Endothelial cell of umbilical vein (primary cell): ENCODE data around the gene SMARCA1. TPM values are rescaled to one million over a fixed set of nuclear protein-coding genes. Genes with fewer than 3 reads are reported as not detected.

Source experiments
- BruUV-seq: library from RNA; stranded (reverse); fragments of 400-500 nt; replicated peaks from 2 replicates; lab custom pipeline; 2021; lab: Mats Ljungman, UMichigan
- CTCF ChIA-PET: fragments of 300-600, 350-600 bp; sonication (Branson Sonifier 250); formaldehyde crosslinking; loops from one replicate; lab custom pipeline; 2021; ENCODE audit warnings: antibody characterized with exemption, inconsistent platforms; lab: Charles Lee
- POLR2A ChIA-PET: fragments of 300-600, 350-600 bp; sonication (Branson Sonifier 250); formaldehyde crosslinking; loops from one replicate; lab custom pipeline; 2021; ENCODE audit warnings: antibody characterized with exemption, inconsistent platforms; lab: Charles Lee
- DNase-seq: peaks from one replicate; pipeline ENCODE4 v3.0.0-alpha.2; 2011; ENCODE audit warnings: low read depth, low spot score
- FAIRE-seq: peaks from 2 replicates; lab custom pipeline; 2011; peaks lifted over from hg19 to GRCh38; lab: Jason Lieb, UNC
- H2AFZ ChIP-seq: 2 replicates; pipeline ENCODE4 v1.6.0; 2012; ENCODE audit warnings: low read depth, low read length, control low read depth, inconsistent platforms
- H3K27ac ChIP-seq: 2 replicates; pipeline ENCODE4 v1.5.1; 2011; ENCODE audit warnings: low read depth, mild to moderate bottlenecking, control low read depth, low read length, moderate library complexity; ENCODE audit not compliant: insufficient read depth
- H3K27me3 ChIP-seq, 2 experiments: 2 replicates each; pipeline versions ENCODE4 v1.6.0 to v1.6.1; 2011; ENCODE audit warnings: low read length in 2 of 2, mixed read lengths in 1 of 2; ENCODE audit not compliant: control insufficient read depth in 2 of 2, insufficient read depth in 2 of 2
- H3K36me3 ChIP-seq, 2 experiments: 2 replicates in 1 of 2; 3 replicates in 1 of 2; pipeline ENCODE4 v1.5.1; 2011; ENCODE audit warnings: low read length in 2 of 2, mild to moderate bottlenecking in 1 of 2, moderate library complexity in 1 of 2; ENCODE audit not compliant: control insufficient read depth in 2 of 2, insufficient read depth in 2 of 2; ENCODE audit errors: extremely low read depth in 1 of 2
- H3K4me1 ChIP-seq: 3 replicates; pipeline ENCODE4 v1.5.1; 2011; ENCODE audit warnings: mild to moderate bottlenecking, low read length; ENCODE audit not compliant: control insufficient read depth, insufficient read depth; ENCODE audit errors: extremely low read depth
- H3K4me2 ChIP-seq: 2 replicates; pipeline ENCODE4 v1.6.1; 2011; ENCODE audit warnings: low read length, control low read depth, mixed read lengths; ENCODE audit not compliant: insufficient read depth
- H3K4me3 ChIP-seq, 3 experiments: fragments of 200-600 bp in 1 of 3; sonication (generic), shearing (Covaris generic) in 1 of 3; replicated peaks in 1 of 3; 2 replicates each; pipeline ENCODE4 v1.5.1; 2011 to 2016; ENCODE audit warnings: control low read depth in 3 of 3, low read length in 3 of 3, mild to moderate bottlenecking in 2 of 3, inconsistent platforms in 1 of 3, low read depth in 1 of 3, moderate library complexity in 1 of 3; ENCODE audit not compliant: insufficient read depth in 1 of 3
- H3K79me2 ChIP-seq: 2 replicates; pipeline ENCODE4 v1.6.0; 2012; ENCODE audit warnings: low read length, inconsistent platforms; ENCODE audit not compliant: control insufficient read depth, insufficient read depth
- H3K9ac ChIP-seq: replicated peaks from 2 replicates; pipeline ENCODE3; 2011; ENCODE audit warnings: low read length, control low read depth; ENCODE audit not compliant: insufficient read depth; ENCODE audit errors: extremely low read depth
- H3K9me1 ChIP-seq: replicated peaks from 3 replicates; pipeline ENCODE4 v1.6.0; 2011; ENCODE audit warnings: mild to moderate bottlenecking, low read length; ENCODE audit not compliant: control insufficient read depth, insufficient read depth; ENCODE audit errors: extremely low read depth
- H3K9me3 ChIP-seq: replicated peaks from 2 replicates; pipeline ENCODE4 v1.5.1; 2012; ENCODE audit warnings: low read length, inconsistent platforms; ENCODE audit not compliant: control insufficient read depth, insufficient read depth
- H4K20me1 ChIP-seq: replicated peaks from 2 replicates; pipeline ENCODE3; 2011; ENCODE audit warnings: mild to moderate bottlenecking, low read length; ENCODE audit not compliant: control insufficient read depth, insufficient read depth; ENCODE audit errors: extremely low read depth
- EZH2 ChIP-seq: IDR thresholded peaks from 2 replicates; pipeline ENCODE4 v1.6.1; 2012; ENCODE audit warnings: borderline replicate concordance, low read depth, mild to moderate bottlenecking, moderate library complexity, low read length, inconsistent platforms; ENCODE audit not compliant: severe bottlenecking
- FOS ChIP-seq: IDR thresholded peaks from 2 replicates; pipeline ENCODE4 v1.6.1; 2011; ENCODE audit warnings: mild to moderate bottlenecking, low read length, moderate library complexity, borderline replicate concordance; ENCODE audit not compliant: insufficient read depth
- GATA2 ChIP-seq: IDR thresholded peaks from 2 replicates; pipeline ENCODE4 v1.7.0; 2011; ENCODE audit warnings: low read depth, mild to moderate bottlenecking, moderate library complexity, mixed read lengths, low read length; ENCODE audit not compliant: insufficient read length, insufficient read depth
- JUN ChIP-seq: IDR thresholded peaks from 2 replicates; pipeline ENCODE4 v1.6.1; 2011; ENCODE audit warnings: borderline replicate concordance, low read depth; ENCODE audit not compliant: insufficient read length, insufficient read depth
- MYC ChIP-seq: IDR thresholded peaks from one replicate; pipeline ENCODE4 v1.6.1; 2011; ENCODE audit warnings: mild to moderate bottlenecking, low read depth, low read length
- POLR2A ChIP-seq: IDR thresholded peaks from 2 replicates; pipeline ENCODE4 v1.6.1; 2012; ENCODE audit warnings: low read depth, mild to moderate bottlenecking, control low read depth, low read length
- POLR2AphosphoS5 ChIP-seq: IDR thresholded peaks from 2 replicates; pipeline ENCODE4 v1.6.1; 2012; ENCODE audit warnings: low read depth, mild to moderate bottlenecking, control low read depth, low read length, moderate library complexity; ENCODE audit not compliant: insufficient read depth
- dilution Hi-C: fragments of 300-500 bp; cut with MboI; formaldehyde crosslinking; loops from one replicate; pipeline ENCODE4 v1.15.0; 2019; ENCODE audit warnings: low sequenced_read_pairs; ENCODE audit not compliant: extremely low pct_ligation_motif_present
- intact Hi-C: fragments of 100-400 bp; cut with micrococcal nuclease; formaldehyde crosslinking; loops from one replicate; pipeline ENCODE4 v1.10.0; 2022
- polyA plus RNA-seq, 4 experiments: library from polyadenylated mRNA; depleted of rRNA in 3 of 4; stranded (reverse) in 3 of 4; unstranded in 1 of 4; fragments of >200 nt; gene quantifications; 2 replicates each; pipeline versions ENCODE4 v1.2.1 to v1.2.3, GENCODE V29; 2011 to 2012; ENCODE audit warnings: missing spikeins in 1 of 4
- total RNA-seq: library from RNA; stranded (reverse); gene quantifications from 2 replicates; pipeline ENCODE4 v1.2.3, GENCODE V29; 2021
- TF ChIP-seq, protein P1 (sequence below), 2 donors: IDR thresholded peaks; 1 replicate in 1 of 2; 2 replicates in 1 of 2; pipeline ENCODE4 v1.5.1; 2011; ENCODE audit warnings: low read length in 2 of 2, mild to moderate bottlenecking in 2 of 2, moderate library complexity in 2 of 2, control low read depth in 1 of 2, inconsistent platforms in 1 of 2, low read depth in 1 of 2; ENCODE audit not compliant: insufficient read depth in 1 of 2; ENCODE audit errors: extremely low read depth in 1 of 2
- TF ChIP-seq, protein P2 (sequence below): IDR thresholded peaks from 2 replicates; pipeline ENCODE4 v1.6.1; 2011; ENCODE audit not compliant: insufficient read depth, insufficient read length

The SMARCA1 gene
- total and polyA plus RNA-seq, 2 donors (not counting 3 experiments of a cell fraction or from before 2014, with no cell fraction given): 8.3 to 29.7 TPM

- POLR2A ChIA-PET: no interaction called here
Observed at GRCh38 chrX:129462707-129463106, 60.6 kb downstream of the SMARCA1 start.

GRCh38 chrX:129461801-129462456, 61.4 kb downstream of the SMARCA1 start:
- H3K36me3 ChIP-seq: no peaks in the 10 kb centered on the region
- no peaks in the 10 kb centered on the region for H3K27me3 ChIP-seq
- ChIA-PET CTCF (interaction anchor here (1.0 kb wide), 1 partner anchor 143 kb away, joined by 3 read pairs; no protein-coding TSS in a partner anchor), POLR2A (no interaction called here)
- H3K9me1 ChIP-seq: no peaks in the 10 kb centered on the region
- intact Hi-C loops: loop anchor here (1.0 kb wide), 1 partner anchor 144 kb away; no protein-coding TSS in a partner anchor
- H3K9ac ChIP-seq: no peak overlapping the region
- FAIRE-seq (no peak), DNase-seq (no peak)
- no peak overlapping the region for H3K4me2 ChIP-seq
- no peaks in the 10 kb centered on the region for H3K9me3 ChIP-seq
- H3K79me2 ChIP-seq: no peaks in the 10 kb centered on the region
- no peak overlapping the region for H3K27ac ChIP-seq
- H4K20me1 ChIP-seq: no peaks in the 10 kb centered on the region
- TF ChIP-seq, protein P1, sequence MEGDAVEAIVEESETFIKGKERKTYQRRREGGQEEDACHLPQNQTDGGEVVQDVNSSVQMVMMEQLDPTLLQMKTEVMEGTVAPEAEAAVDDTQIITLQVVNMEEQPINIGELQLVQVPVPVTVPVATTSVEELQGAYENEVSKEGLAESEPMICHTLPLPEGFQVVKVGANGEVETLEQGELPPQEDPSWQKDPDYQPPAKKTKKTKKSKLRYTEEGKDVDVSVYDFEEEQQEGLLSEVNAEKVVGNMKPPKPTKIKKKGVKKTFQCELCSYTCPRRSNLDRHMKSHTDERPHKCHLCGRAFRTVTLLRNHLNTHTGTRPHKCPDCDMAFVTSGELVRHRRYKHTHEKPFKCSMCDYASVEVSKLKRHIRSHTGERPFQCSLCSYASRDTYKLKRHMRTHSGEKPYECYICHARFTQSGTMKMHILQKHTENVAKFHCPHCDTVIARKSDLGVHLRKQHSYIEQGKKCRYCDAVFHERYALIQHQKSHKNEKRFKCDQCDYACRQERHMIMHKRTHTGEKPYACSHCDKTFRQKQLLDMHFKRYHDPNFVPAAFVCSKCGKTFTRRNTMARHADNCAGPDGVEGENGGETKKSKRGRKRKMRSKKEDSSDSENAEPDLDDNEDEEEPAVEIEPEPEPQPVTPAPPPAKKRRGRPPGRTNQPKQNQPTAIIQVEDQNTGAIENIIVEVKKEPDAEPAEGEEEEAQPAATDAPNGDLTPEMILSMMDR (IDR thresholded peaks at IDR 0.05; ENCODE audit: extremely low read depth in 1 of 2, insufficient read depth in 1 of 2, low read depth in 1 of 2, low read length in 2 of 2): no peak
- no peak for TF ChIP-seq JUN
- TF ChIP-seq POLR2AphosphoS5: no peak
- no peak for TF ChIP-seq EZH2
- no peak for TF ChIP-seq GATA2
- TF ChIP-seq, protein P2, sequence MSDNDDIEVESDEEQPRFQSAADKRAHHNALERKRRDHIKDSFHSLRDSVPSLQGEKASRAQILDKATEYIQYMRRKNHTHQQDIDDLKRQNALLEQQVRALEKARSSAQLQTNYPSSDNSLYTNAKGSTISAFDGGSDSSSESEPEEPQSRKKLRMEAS: no peak
- no peak for TF ChIP-seq POLR2A
- TF ChIP-seq FOS: no peak
- no peak for TF ChIP-seq MYC
- BruUV-seq: no TSS peak
- no peak overlapping the region for H2AFZ ChIP-seq
- H3K4me1 ChIP-seq: no peaks in the 10 kb centered on the region
- no peak overlapping the region for H3K4me3 ChIP-seq
- dilution Hi-C loops: no loop called here

More at GRCh38 chrX:129462707-129463106, 60.6 kb downstream of the SMARCA1 start:
- intact Hi-C loops (loop anchor here (1.0 kb wide), 1 partner anchor 144 kb away; no protein-coding TSS in a partner anchor), dilution Hi-C loops (no loop called here)
- H3K79me2 ChIP-seq: no peaks in the 10 kb centered on the region
- H3K9me1 ChIP-seq: no peaks in the 10 kb centered on the region
- DNase-seq: no peak
- no peak overlapping the region for H3K9ac ChIP-seq
- no peaks in the 10 kb centered on the region for H3K27me3 ChIP-seq
- no peaks in the 10 kb centered on the region for H4K20me1 ChIP-seq
- BruUV-seq: no TSS peak
- no peak overlapping the region for H3K4me3 ChIP-seq
- no peaks in the 10 kb centered on the region for H3K4me1 ChIP-seq
- no peak overlapping the region for H3K4me2 ChIP-seq
- no peak overlapping the region for H3K27ac ChIP-seq
- CTCF ChIA-PET: no interaction called here
- no peak overlapping the region for H2AFZ ChIP-seq
- TF ChIP-seq, protein P1 (IDR thresholded peaks at IDR 0.05; ENCODE audit: extremely low read depth in 1 of 2, insufficient read depth in 1 of 2, low read depth in 1 of 2, low read length in 2 of 2): no peak
- TF ChIP-seq MYC (no peak), FOS (no peak)
- FAIRE-seq: no peak
- no peaks in the 10 kb centered on the region for H3K36me3 ChIP-seq
- H3K9me3 ChIP-seq: no peaks in the 10 kb centered on the region
